Transverse colon (tissue), 4 donors: Measurements from ENCODE around the gene CCSER2.

Source experiments
- EP300 ChIP-seq: sonication (generic); formaldehyde crosslinking; IDR thresholded peaks from one replicate; pipeline ENCODE4 v1.6.1; 2017; ENCODE audit warnings: antibody characterized with exemption, low read depth
- POLR2A ChIP-seq: fragments of 450-650 bp; IDR thresholded peaks from one replicate; pipeline ENCODE4 v1.6.1; 2016; ENCODE audit warnings: antibody characterized with exemption, mild to moderate bottlenecking, moderate library complexity
- POLR2AphosphoS5 ChIP-seq, 3 donors: sonication (generic); formaldehyde crosslinking; IDR thresholded peaks; one replicate each; pipeline ENCODE4 v1.6.1; 2016; ENCODE audit warnings: antibody characterized with exemption in 3 of 3
- TF ChIP-seq, protein P1 (sequence below), 5 experiments: fragments of 200-600 bp in 3 of 5; fragments of 450-650 bp in 2 of 5; sonication (generic) in 3 of 5; IDR thresholded peaks; 1 replicate in 2 of 5; 2 replicates in 3 of 5; pipeline ENCODE4 v1.5.1; 2016 to 2017; ENCODE audit warnings: antibody characterized with exemption in 5 of 5, inconsistent platforms in 3 of 5, mild to moderate bottlenecking in 2 of 5, moderate library complexity in 1 of 5

DNA sequence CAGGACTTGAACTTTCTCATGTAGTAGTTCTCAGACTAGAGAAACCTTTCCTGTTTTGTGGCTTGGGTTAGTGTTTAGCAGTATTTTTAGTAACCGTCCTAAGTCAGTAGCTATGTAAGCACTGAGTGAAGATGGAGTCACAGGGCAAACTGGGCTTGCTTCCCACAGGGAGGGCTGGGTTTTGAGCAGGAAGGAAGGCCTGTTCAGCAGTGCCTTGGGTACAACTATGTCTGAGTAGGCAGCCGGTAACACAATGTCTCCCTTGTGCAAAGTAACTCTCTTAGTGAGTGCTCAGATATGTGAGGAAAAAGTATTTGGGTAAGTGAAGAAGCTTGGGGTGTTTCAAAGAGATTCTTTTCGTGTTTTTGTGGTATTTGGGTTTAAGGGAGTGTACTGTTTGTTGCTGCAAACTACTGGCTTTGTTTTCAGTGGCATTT, 96.4 kb downstream of the CCSER2 start:
- peak; percentile 27 for TF ChIP-seq POLR2A
- TF ChIP-seq, protein P1, sequence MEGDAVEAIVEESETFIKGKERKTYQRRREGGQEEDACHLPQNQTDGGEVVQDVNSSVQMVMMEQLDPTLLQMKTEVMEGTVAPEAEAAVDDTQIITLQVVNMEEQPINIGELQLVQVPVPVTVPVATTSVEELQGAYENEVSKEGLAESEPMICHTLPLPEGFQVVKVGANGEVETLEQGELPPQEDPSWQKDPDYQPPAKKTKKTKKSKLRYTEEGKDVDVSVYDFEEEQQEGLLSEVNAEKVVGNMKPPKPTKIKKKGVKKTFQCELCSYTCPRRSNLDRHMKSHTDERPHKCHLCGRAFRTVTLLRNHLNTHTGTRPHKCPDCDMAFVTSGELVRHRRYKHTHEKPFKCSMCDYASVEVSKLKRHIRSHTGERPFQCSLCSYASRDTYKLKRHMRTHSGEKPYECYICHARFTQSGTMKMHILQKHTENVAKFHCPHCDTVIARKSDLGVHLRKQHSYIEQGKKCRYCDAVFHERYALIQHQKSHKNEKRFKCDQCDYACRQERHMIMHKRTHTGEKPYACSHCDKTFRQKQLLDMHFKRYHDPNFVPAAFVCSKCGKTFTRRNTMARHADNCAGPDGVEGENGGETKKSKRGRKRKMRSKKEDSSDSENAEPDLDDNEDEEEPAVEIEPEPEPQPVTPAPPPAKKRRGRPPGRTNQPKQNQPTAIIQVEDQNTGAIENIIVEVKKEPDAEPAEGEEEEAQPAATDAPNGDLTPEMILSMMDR (IDR thresholded peaks at IDR 0.05) = no peak
- no peak for TF ChIP-seq EP300
- TF ChIP-seq POLR2AphosphoS5 (IDR thresholded peaks at IDR 0.05) = peak; percentile 43 to 64 (median 52)
